ENCODE results near the gene RBM23.

Gene RBM23

GRCh38 chr14:22884738-22885523, 34.0 kb downstream of the RBM23 start:
- no peak for DNase-seq

GRCh38 chr14:22884076-22884737, 34.7 kb downstream of the RBM23 start:
- no peak for DNase-seq

GRCh38 chr14:22883173-22883976, 35.6 kb downstream of the RBM23 start, which contains the start of gene REM2:
Gene REM2, plus strand, starts transcription at chr14:22883222. Its CDS starts 66 bp downstream, at chr14:22883288.
- no peak for DNase-seq

GRCh38 chr14:22882529-22883172, 36.3 kb downstream of the RBM23 start:
- peak; percentile 38 for DNase-seq

GRCh38 chr14:22882064-22882463, 36.9 kb downstream of the RBM23 start:
- DNase-seq, result no peak

- DNase-seq, result no peak
Observed at GRCh38 chr14:22878271-22879246, 40.4 kb downstream of the RBM23 start.

GRCh38 chr14:22877000-22877501, 41.9 kb downstream of the RBM23 start:
- no peak for DNase-seq

- DNase-seq, result no peak
Observed at GRCh38 chr14:22875748-22876319, 43.1 kb downstream of the RBM23 start.

GRCh38 chr14:22875003-22875747, 43.8 kb downstream of the RBM23 start:
- DNase-seq, result no peak

GRCh38 chr14:22872833-22873520, 46.0 kb downstream of the RBM23 start:
- DNase-seq, result no peak

- DNase-seq, result peak; percentile 71
Observed at GRCh38 chr14:22872033-22872832, 46.7 kb downstream of the RBM23 start.

GRCh38 chr14:22871224-22872032, 47.5 kb downstream of the RBM23 start, which contains the start of gene LRP10:
Gene LRP10, plus strand, starts transcription at chr14:22871740. Its CDS starts 564 bp downstream, at chr14:22872304.
- peak; percentile 69 for DNase-seq

GRCh38 chr14:22870811-22871223, 48.1 kb downstream of the RBM23 start:
- no peak for DNase-seq

GRCh38 chr14:22866874-22867273, 52.1 kb downstream of the RBM23 start:
- DNase-seq, result no peak

- DNase-seq, result no peak
Observed at GRCh38 chr14:22865424-22866405, 53.2 kb downstream of the RBM23 start.

- DNase-seq, result no peak
Observed at GRCh38 chr14:22864979-22865378, 54.0 kb downstream of the RBM23 start.

All from activated CD4-positive, alpha-beta T cell treated with anti-CD3 and anti-CD28 coated beads, Interleukin-2, amount 50 U/mL, for 1 hour (primary cell).